SK-N-SH (cell line): Measurements from ENCODE around the gene PAQR7. TPM values are rescaled to one million over a fixed set of nuclear protein-coding genes. Genes with fewer than 3 reads are reported as not detected.

ENCODE experiments used
- CTCF ChIA-PET: fragments of 300-600, 350-600 bp; formaldehyde crosslinking; extraction: SDS; loops from one replicate; lab custom pipeline; 2021; lab: Yijun Ruan, JAX
- POLR2A ChIA-PET: fragments of 350-600 bp; sonication (Branson Sonifier 250); formaldehyde crosslinking; extraction: SDS; loops from one replicate; lab custom pipeline; 2020; ENCODE audit warnings: antibody characterized with exemption, inconsistent platforms; lab: Yijun Ruan, JAX
- DNase-seq: peaks from one replicate; pipeline ENCODE4 v3.0.0; 2012
- H2AFZ ChIP-seq: fragments of 200-600 bp; sonication (generic); 2 replicates; pipeline ENCODE4 v1.8.1; 2016; ENCODE audit warnings: antibody characterized with exemption, mild to moderate bottlenecking, low read depth
- H3F3A ChIP-seq: fragments of 200-600 bp; sonication (generic); replicated peaks from 2 replicates; pipeline ENCODE3; 2016; ENCODE audit warnings: antibody characterized with exemption, mild to moderate bottlenecking; ENCODE audit not compliant: insufficient read depth
- H3K27ac ChIP-seq, 2 experiments: fragments of 200-500 bp in 1 of 2; fragments of 200-600 bp in 1 of 2; sonication (Bioruptor generic) in 1 of 2; sonication (generic), shearing (Covaris generic) in 1 of 2; 2 replicates each; pipeline versions ENCODE4 v1.5.1 to v1.6.1; 2014 to 2016; ENCODE audit warnings: low read depth in 2 of 2, inconsistent platforms in 1 of 2, low read length in 1 of 2, mild to moderate bottlenecking in 1 of 2, mixed read lengths in 1 of 2
- H3K27me3 ChIP-seq: fragments of 200-600 bp; sonication (generic), shearing (Covaris generic); 2 replicates; pipeline ENCODE4 v1.6.1; 2016; ENCODE audit warnings: mixed run types; ENCODE audit not compliant: insufficient read depth
- H3K36me3 ChIP-seq, 2 experiments: fragments of 200-500 bp in 1 of 2; fragments of 200-600 bp in 1 of 2; sonication (Bioruptor generic) in 1 of 2; sonication (generic) in 1 of 2; replicated peaks in 1 of 2; 2 replicates each; pipeline versions ENCODE3 to v1.5.1; 2014 to 2016; ENCODE audit warnings: low read length in 1 of 2, mild to moderate bottlenecking in 1 of 2; ENCODE audit not compliant: insufficient read depth in 2 of 2, control insufficient read depth in 1 of 2
- H3K4me1 ChIP-seq, 2 experiments: fragments of 200-500 bp in 1 of 2; fragments of 200-600 bp in 1 of 2; sonication (Bioruptor generic) in 1 of 2; sonication (generic), shearing (Covaris generic) in 1 of 2; 2 replicates each; pipeline versions ENCODE4 v1.5.1 to v1.6.1; 2014 to 2016; ENCODE audit warnings: low read depth in 1 of 2, low read length in 1 of 2, mixed run types in 1 of 2; ENCODE audit not compliant: insufficient read depth in 2 of 2, control insufficient read depth in 1 of 2
- H3K4me2 ChIP-seq: fragments of 200-600 bp; sonication (generic), shearing (Covaris generic); 2 replicates; pipeline ENCODE4 v1.6.1; 2017; ENCODE audit warnings: mixed run types
- H3K4me3 ChIP-seq, 2 experiments: fragments of 200-500 bp in 1 of 2; fragments of 200-600 bp in 1 of 2; sonication (Bioruptor generic) in 1 of 2; sonication (generic), shearing (Covaris generic) in 1 of 2; 2 replicates each; pipeline versions ENCODE4 v1.5.1 to v1.8.1; 2014 to 2016; ENCODE audit warnings: low read depth in 2 of 2, inconsistent platforms in 1 of 2, low read length in 1 of 2, mild to moderate bottlenecking in 1 of 2, mixed read lengths in 1 of 2, moderate library complexity in 1 of 2
- H3K79me2 ChIP-seq: fragments of 200-600 bp; sonication (generic); 2 replicates; pipeline ENCODE4 v1.8.1; 2017; ENCODE audit warnings: mild to moderate bottlenecking; ENCODE audit not compliant: insufficient read depth
- H3K9ac ChIP-seq: fragments of 200-600 bp; sonication (generic); 2 replicates; pipeline ENCODE4 v1.6.1; 2017; ENCODE audit warnings: mixed run types
- H3K9me2 ChIP-seq: fragments of 200-600 bp; sonication (generic); 2 replicates; pipeline ENCODE4 v1.6.1; 2017; ENCODE audit warnings: mixed run types
- H3K9me3 ChIP-seq: fragments of 200-600 bp; sonication (generic); 2 replicates; pipeline ENCODE4 v1.6.1; 2017; ENCODE audit warnings: mixed run types, mild to moderate bottlenecking, moderate library complexity
- H4K20me1 ChIP-seq: fragments of 200-600 bp; sonication (generic); 2 replicates; pipeline ENCODE4 v1.6.1; 2017; ENCODE audit warnings: mild to moderate bottlenecking, mixed run types; ENCODE audit not compliant: insufficient read depth
- CTCF ChIP-seq: fragments of 200-600 bp; sonication (generic); IDR thresholded peaks from 2 replicates; pipeline ENCODE4 v1.6.1; 2017; ENCODE audit warnings: antibody characterized with exemption, mild to moderate bottlenecking, moderate library complexity
- EZH2phosphoT487 ChIP-seq: fragments of 200-600 bp; sonication (generic); IDR thresholded peaks from 2 replicates; pipeline ENCODE4 v1.6.1; 2017; ENCODE audit warnings: low read depth, mixed run types, mild to moderate bottlenecking, antibody characterized with exemption, moderate library complexity, borderline replicate concordance
- FOXM1 ChIP-seq: IDR thresholded peaks from 2 replicates; pipeline ENCODE4 v1.4.0; 2012; ENCODE audit warnings: low read depth, mild to moderate bottlenecking
- NFIC ChIP-seq: IDR thresholded peaks from 2 replicates; pipeline ENCODE4 v1.4.0; 2012; ENCODE audit warnings: borderline replicate concordance
- NRF1 ChIP-seq: IDR thresholded peaks from 2 replicates; pipeline ENCODE4 v1.6.1; 2012; ENCODE audit warnings: low read depth, mild to moderate bottlenecking, low read length
- PBX3 ChIP-seq: IDR thresholded peaks from 2 replicates; pipeline ENCODE4; 2012
- RAD21 ChIP-seq: IDR thresholded peaks from 2 replicates; pipeline ENCODE4 v1.6.1; 2012; ENCODE audit warnings: mild to moderate bottlenecking, low read length
- USF2 ChIP-seq: fragments of 150-350 bp; IDR thresholded peaks from 2 replicates; pipeline ENCODE4 v1.6.1; 2017; ENCODE audit warnings: antibody characterized with exemption, low read length, low read depth, borderline replicate concordance
- YY1 ChIP-seq: IDR thresholded peaks from 2 replicates; pipeline ENCODE4 v1.4.0; 2012; ENCODE audit warnings: low read depth, mild to moderate bottlenecking
- WGBS: methylation state at CpG from one replicate; pipeline ENCODE4 v1.1.6; 2017; ENCODE audit warnings: low lambda C conversion rate; 5-methylcytosine and 5-hydroxymethylcytosine counted together
- polyA plus RNA-seq, 3 experiments: library from polyadenylated mRNA; depleted of rRNA; stranded (reverse); fragments of >200 nt; gene quantifications; 2 replicates each; pipeline ENCODE4 v1.2.3, GENCODE V29; 2012

Gene PAQR7
- polyA plus RNA-seq, 1 of the 3 experiments (the other 2 are of a cell fraction) = 5.6 TPM

- no peak overlapping the region for H2AFZ ChIP-seq
Measured at GRCh38 chr1:25817840-25818501, 57.5 kb downstream of the PAQR7 start.

GRCh38 chr1:25816112-25816718 lies 59.3 kb downstream of the PAQR7 start:
- H4K20me1 ChIP-seq = peaks cover 2% of the 10 kb centered on the region; the same call in 1 of the 2 replicates
- H3K27me3 ChIP-seq = no peaks in the 10 kb centered on the region
- peaks cover 13% of the 10 kb centered on the region for H3K79me2 ChIP-seq
- no peak for TF ChIP-seq NFIC
- TF ChIP-seq RAD21 = no peak
- no peak for TF ChIP-seq YY1
- TF ChIP-seq NRF1 = no peak
- TF ChIP-seq FOXM1 = no peak
- TF ChIP-seq USF2 = no peak
- H3F3A ChIP-seq = no peaks in the 10 kb centered on the region
- no peak overlapping the region for H3K4me2 ChIP-seq
- no peak overlapping the region for H3K4me3 ChIP-seq
- ChIA-PET CTCF (interaction anchor here (2.7 to 3.9 kb wide), 2 partner anchors 79 to 207 kb away, joined by 7 to 15 read pairs; no protein-coding TSS in a partner anchor), POLR2A (no interaction called here)
- peaks cover 8 to 23% of the 10 kb centered on the region in 2 experiments; a peak in 1 of 4 replicates for H3K4me1 ChIP-seq
- H2AFZ ChIP-seq = no peak overlapping the region
- H3K9ac ChIP-seq = no peak overlapping the region
- no peaks in the 10 kb centered on the region for H3K9me3 ChIP-seq
- peaks cover 0 to 32% of the 10 kb centered on the region in 2 experiments for H3K36me3 ChIP-seq
- no peak for DNase-seq
- no peaks in the 10 kb centered on the region for H3K9me2 ChIP-seq
- no peak overlapping the region; a peak in 1 of 4 replicates for H3K27ac ChIP-seq
- WGBS = 89% methylated on average over 11 of the region's 15 CpGs

More at GRCh38 chr1:25817840-25818501, 57.5 kb downstream of the PAQR7 start:
- 54% methylated on average over 6 of the region's 8 CpGs for WGBS
- Histone ChIP-seq H3K9me2 (no peaks in the 10 kb centered on the region), H3K4me2 (peak overlapping the region; percentile 100; the same call in 1 of the 2 replicates), H3F3A (no peaks in the 10 kb centered on the region), H3K9ac (no peak overlapping the region), H3K9me3 (no peaks in the 10 kb centered on the region), H3K79me2 (peaks cover 30% of the 10 kb centered on the region), H3K27me3 (no peaks in the 10 kb centered on the region), H3K27ac (peak overlapping the region; percentile 79 to 88; a peak in 3 of 4 replicates), H3K4me3 (no peak overlapping the region), H3K4me1 (peaks cover 8 to 29% of the 10 kb centered on the region in 2 experiments; a peak in 1 of 4 replicates), H3K36me3 (peaks cover 0 to 28% of the 10 kb centered on the region in 2 experiments), H4K20me1 (peaks cover 7% of the 10 kb centered on the region; the same call in 1 of the 2 replicates)
- POLR2A ChIA-PET = interaction anchor here (1.5 kb wide), 1 partner anchor 57 kb away, joined by 4 read pairs; the partner anchor contains the start of gene PAQR7
- DNase-seq = peak; percentile 58
- peak; percentile 6; the same call in 1 of the 2 replicates for TF ChIP-seq PBX3
- TF ChIP-seq EZH2phosphoT487 = no peak
- peak; percentile 21; the same call in 1 of the 2 replicates for TF ChIP-seq CTCF
- CTCF ChIA-PET = interaction anchor here (0.6 to 3.9 kb wide), 9 partner anchors 10 to 227 kb away, joined by 3 to 15 read pairs (median 5); partner anchors contain the start of gene PAFAH2
